HK-2 (cell line): ENCODE results near the gene KIRREL3.

Experiments
- DNase-seq: peaks from one replicate; pipeline ENCODE4 v3.0.0-alpha.2; 2018; ENCODE audit not compliant: unreplicated experiment

KIRREL3 gene

DNA sequence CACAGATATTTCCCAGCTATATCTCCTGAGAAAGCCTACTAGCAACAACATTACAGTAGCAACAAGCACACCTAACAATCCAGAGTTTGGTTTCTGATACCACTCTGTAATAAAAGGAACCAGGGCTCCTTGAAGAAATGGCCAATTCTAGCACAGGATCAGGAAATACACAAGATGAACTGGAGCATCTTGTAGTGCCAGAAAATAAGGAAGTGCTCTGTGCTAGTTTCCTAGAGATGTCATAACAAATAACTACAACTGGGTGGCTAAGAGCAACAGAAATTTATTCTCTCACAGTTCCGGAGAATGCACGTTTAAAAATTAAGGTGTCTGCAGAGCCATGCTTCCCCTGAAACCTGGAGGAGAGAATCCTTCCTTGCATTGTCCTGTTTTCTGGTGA lies 217.8 kb downstream of the KIRREL3 start:
- DNase-seq = no peak

GRCh38 chr11:126781942-126782341 lies 218.6 kb downstream of the KIRREL3 start:
- DNase-seq = no peak

GRCh38 chr11:126776119-126776518 lies 224.5 kb downstream of the KIRREL3 start:
- DNase-seq = no peak

GRCh38 chr11:126772267-126772666 lies 228.3 kb downstream of the KIRREL3 start:
- no peak for DNase-seq

GRCh38 chr11:126768702-126769101 lies 231.9 kb downstream of the KIRREL3 start:
- no peak for DNase-seq

- DNase-seq = no peak
Observed at GRCh38 chr11:126766440-126766839, 234.1 kb downstream of the KIRREL3 start.

DNA sequence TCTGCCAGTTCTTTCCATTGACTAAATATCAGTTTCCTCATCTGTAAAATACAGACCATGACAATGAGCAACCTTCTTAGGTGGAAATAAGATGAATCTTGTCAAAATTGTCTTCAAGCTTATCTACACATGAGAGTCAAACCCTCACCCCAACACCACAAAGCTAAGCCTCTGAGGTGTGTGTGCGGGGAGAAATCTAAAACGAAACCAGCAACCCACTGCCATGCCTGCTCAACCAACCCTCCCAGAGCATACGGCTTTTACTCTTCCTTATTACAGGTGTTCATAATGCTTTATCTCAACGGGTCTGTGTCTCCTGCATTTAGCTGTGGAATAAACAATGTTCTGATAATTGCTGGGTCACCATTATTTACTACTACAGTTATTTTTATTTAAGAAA lies 235.4 kb downstream of the KIRREL3 start:
- no peak for DNase-seq

DNA sequence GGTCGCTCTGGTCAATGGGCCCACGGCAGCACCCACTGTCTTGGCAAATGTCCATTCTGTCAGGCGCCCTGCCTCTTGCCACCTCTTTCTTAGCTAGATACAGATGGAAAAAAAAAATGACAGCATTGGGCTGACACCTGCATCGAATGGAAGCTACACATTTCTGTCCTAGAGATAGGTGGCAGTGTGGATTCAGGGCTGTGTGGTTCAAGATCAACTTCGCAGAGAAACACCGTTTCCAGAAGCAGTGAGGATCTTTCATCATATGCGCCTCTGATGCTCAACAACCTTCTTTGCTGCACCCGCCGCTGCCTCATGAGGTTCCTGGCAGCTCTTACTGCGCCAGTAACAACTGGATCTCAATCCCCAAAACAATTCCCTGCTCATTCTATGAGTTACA lies 236.3 kb downstream of the KIRREL3 start:
- DNase-seq = no peak

DNA sequence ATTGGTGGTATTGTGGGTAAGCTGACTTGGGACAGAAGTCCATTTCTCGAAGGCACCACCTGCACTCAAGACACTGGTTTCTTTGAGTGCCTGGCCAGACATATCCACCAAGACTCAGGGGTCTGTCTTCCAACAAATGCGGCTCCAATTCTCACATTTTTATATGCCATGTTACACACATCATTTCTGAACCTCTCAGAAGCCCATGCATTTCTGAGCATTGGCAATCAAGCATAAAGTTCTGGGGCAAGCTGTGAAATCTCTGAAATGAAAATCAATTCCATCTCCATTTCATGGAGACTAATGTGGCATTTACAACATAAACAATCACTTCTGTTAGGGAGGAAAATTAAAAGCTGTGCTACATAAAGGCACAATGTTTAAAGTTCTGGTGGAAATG lies 243.7 kb downstream of the KIRREL3 start:
- no peak for DNase-seq

- DNase-seq = no peak
Observed at GRCh38 chr11:126756421-126756820, 244.1 kb downstream of the KIRREL3 start.

DNA sequence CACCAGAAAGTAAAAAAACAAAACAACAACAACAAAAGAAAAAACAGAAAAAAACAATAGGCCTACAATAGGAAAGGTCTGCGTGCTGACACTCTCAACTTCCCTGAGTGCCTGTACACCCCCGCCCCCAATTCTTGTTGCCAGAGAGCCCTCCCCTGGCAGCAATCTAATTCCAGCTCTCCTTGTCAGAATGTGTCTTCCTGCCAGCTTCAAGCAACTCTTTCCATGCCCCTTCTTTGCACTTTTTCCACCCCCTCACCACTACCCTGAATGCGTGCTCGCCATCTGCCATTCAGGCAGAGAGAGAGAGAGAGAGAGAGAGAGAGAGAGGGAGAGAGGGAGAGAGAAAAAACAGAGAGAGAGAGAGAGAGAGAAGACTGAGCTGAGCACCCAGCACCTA lies 245.0 kb downstream of the KIRREL3 start:
- DNase-seq = no peak

GRCh38 chr11:126754591-126755426 lies 245.8 kb downstream of the KIRREL3 start:
- no peak for DNase-seq

DNA sequence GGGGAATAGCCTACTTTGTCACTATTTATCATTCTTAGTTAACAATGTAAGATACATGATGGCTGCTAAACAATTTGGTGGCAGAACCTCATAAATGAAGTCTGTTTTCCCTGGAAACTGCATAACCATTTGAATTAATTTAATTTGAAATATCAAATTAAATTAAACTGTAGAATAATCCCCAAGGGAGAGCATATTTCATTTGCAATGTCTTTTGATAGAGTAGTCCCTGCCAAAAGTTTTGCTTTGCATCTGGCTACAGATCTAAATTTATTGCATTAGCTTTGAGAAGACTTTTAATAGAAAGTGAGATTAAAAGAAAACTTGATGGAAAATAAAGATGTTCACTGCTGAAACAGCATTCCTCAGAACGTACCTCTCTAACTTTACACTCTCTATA lies 246.6 kb downstream of the KIRREL3 start:
- DNase-seq = no peak

DNA sequence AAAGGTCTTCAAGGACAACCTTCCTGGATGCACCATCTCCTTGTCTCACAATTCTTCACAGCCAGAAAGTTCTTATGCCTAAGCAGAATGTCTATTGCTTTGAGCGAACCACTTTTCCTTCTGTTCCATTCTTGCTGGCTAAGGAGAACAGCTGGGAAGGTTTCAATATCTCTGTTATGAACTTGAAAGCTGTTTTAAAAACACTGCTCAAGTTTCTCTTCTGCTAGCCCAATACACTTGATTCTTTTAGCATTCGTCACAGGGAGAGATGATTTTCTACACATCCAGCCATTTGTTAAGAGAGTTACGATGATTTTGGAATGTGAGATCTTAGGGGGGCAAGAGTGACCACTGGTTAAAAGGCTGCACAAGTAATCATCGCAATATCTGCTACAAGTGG lies 249.3 kb downstream of the KIRREL3 start:
- no peak for DNase-seq

- DNase-seq = no peak
Observed at GRCh38 chr11:126748793-126749192, 251.8 kb downstream of the KIRREL3 start.

DNA sequence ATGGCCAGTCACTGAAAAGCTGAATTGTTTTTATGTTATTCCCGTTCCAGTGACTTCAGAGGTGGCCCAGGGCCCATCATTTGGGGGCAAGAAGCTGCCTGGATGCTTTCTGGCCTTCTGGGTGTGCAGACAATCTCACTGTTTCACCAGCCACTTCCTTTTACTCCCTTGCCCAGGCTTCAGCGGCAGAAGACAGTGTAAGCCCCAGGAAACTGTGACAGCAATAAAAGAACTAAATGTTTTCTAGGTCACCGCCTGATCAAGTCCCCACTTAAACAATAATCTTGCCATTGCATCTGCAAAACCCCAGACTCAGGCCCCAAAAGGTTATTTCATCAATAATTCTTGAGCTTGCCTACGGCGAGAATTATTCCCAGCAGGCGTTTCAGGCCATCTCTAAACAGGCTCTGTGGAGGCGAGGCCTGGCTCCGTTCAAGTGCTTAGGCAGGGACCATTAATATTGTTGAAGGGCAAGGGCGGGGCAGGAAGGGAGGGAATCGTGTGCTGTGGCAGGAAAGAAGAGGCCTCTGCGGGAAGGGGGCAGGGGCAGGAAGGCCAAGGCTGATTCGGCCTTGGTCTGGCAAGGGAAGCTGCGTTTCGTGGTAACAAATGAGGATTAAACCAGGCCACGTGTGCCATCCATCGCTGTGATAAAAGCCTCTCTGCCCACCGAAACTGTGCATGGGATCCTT lies 252.3 kb downstream of the KIRREL3 start:
- no peak for DNase-seq

- DNase-seq = no peak
Observed at GRCh38 chr11:126747315-126747714, 253.3 kb downstream of the KIRREL3 start.

DNA sequence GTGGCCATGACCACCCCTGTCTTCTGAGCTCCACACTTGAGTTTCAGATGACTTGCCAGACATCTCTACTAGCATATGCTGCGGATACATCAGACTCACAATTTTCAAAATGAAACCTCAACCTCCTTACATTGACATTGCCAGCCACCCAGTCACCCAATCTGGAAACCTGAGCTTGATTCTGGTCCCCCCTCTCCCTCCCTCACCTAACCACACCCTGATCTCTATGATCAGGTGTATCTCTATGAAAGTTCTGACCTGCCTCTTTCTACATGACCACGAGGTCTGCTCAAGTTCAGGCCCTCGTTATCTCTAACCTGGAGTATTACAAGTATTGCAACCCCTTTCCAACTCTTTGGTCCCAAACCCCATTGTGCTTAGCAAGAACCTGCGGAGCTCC lies 254.1 kb downstream of the KIRREL3 start:
- no peak for DNase-seq

- no peak for DNase-seq
Observed at GRCh38 chr11:126744699-126745098, 255.9 kb downstream of the KIRREL3 start.

DNA sequence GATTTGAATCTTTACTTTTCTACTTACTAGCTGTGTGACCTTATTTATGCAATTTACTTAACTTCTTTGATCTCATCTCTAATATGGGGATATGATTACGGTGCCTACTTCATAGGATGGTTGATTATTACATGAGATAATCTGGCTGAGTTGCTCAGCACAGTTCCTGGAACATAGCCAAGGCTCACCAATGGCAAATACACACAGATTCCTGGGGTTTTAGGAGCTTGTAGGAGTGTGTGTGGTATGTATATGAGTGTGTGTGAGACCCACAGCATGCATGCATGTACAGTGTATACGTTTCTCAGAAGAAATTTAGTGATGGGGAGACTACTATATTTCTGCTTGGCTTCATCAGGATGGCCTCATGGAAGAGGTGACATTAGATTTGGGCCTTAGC lies 256.9 kb downstream of the KIRREL3 start:
- no peak for DNase-seq

DNA sequence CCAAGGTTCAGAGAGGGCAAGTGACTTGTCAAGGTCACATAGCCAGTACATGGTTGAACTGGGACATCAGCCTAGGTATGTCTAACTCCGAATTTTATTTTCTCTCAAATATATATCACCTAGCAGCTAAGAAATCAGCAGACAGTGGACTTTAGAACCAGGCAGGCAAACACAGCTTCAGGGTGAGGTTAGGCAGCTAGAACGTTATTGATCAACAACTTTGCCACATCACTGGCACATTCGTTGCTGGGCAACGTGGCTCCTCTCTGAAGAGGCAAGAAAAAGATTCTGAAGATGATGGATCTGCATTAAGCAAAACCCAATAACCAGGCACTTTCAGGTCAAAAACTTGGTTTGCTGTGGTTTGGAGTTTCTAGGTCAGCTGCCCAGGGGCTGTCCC lies 258.0 kb downstream of the KIRREL3 start:
- no peak for DNase-seq

DNA sequence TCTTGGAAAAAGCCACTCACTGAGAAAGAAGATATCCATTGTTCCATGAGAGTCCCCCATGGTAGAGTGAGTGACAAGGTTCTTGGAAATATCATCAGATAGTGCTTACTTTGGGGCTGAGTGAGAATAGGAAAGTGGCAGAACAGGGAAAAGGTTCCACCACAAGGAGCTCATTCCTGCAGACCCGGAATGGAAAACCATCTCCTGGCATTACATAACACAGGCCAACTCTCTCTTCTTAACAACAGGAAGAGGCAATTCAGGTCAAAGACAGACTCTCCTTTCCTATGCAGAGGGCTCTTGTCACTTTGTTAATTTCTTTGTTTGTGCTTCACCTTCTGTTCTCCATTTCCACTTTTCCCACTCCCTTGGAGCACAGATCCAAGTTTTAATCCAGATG lies 259.7 kb downstream of the KIRREL3 start:
- DNase-seq = no peak

DNA sequence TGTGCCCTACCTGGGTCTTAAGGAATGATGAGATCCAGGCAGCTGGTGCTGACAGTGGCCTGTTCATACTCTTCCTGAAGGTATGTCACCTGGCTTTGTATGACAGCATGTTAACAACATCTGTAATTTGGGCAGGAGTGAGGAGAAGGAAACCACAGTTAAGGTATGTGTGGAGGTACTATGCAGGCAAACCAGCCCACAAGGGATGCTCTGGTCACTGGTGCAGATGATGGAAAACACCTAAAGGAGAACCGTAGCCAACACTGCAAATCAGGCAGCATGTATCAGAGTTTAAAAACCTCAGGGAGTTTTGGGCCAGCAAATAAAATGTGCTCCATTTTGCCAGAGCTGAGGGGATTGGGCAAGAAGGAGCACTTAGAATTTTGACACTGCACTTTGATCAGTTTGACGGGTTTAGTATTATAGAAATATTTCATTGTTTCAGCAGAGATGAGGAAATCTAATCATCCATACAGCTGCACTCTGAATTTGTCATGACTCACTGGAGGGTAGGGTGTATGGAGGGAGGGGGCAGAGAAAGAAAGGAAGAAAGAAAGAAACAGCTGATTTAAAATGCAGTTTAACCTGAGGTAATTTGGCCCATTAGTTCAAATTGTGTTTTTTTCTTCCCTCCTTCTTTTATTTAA lies 260.9 kb downstream of the KIRREL3 start:
- no peak for DNase-seq
